Endothelial cell of umbilical vein (primary cell): Measurements from ENCODE around the gene LRR1. TPM values are rescaled to one million over a fixed set of nuclear protein-coding genes. Genes with fewer than 3 reads are reported as not detected.
A peak's percentile ranks its signal among the peaks of the same experiment; 100 is the strongest.

Source experiments
- BruUV-seq: library from RNA; stranded (reverse); fragments of 400-500 nt; replicated peaks from 2 replicates; lab custom pipeline; 2021; lab: Mats Ljungman, UMichigan
- CTCF ChIA-PET: fragments of 300-600, 350-600 bp; sonication (Branson Sonifier 250); formaldehyde crosslinking; loops from one replicate; lab custom pipeline; 2021; ENCODE audit warnings: antibody characterized with exemption, inconsistent platforms; lab: Charles Lee
- POLR2A ChIA-PET: fragments of 300-600, 350-600 bp; sonication (Branson Sonifier 250); formaldehyde crosslinking; loops from one replicate; lab custom pipeline; 2021; ENCODE audit warnings: antibody characterized with exemption, inconsistent platforms; lab: Charles Lee
- DNase-seq: peaks from one replicate; pipeline ENCODE4 v3.0.0-alpha.2; 2011; ENCODE audit warnings: low read depth, low spot score
- FAIRE-seq: peaks from 2 replicates; lab custom pipeline; 2011; peaks lifted over from hg19 to GRCh38; lab: Jason Lieb, UNC
- H2AFZ ChIP-seq: 2 replicates; pipeline ENCODE4 v1.6.0; 2012; ENCODE audit warnings: low read depth, low read length, control low read depth, inconsistent platforms
- H3K27ac ChIP-seq: 2 replicates; pipeline ENCODE4 v1.5.1; 2011; ENCODE audit warnings: low read depth, mild to moderate bottlenecking, control low read depth, low read length, moderate library complexity; ENCODE audit not compliant: insufficient read depth
- H3K27me3 ChIP-seq, 2 experiments: 2 replicates each; pipeline versions ENCODE4 v1.6.0 to v1.6.1; 2011; ENCODE audit warnings: low read length in 2 of 2, mixed read lengths in 1 of 2; ENCODE audit not compliant: control insufficient read depth in 2 of 2, insufficient read depth in 2 of 2
- H3K36me3 ChIP-seq, 2 experiments: 2 replicates in 1 of 2; 3 replicates in 1 of 2; pipeline ENCODE4 v1.5.1; 2011; ENCODE audit warnings: low read length in 2 of 2, mild to moderate bottlenecking in 1 of 2, moderate library complexity in 1 of 2; ENCODE audit not compliant: control insufficient read depth in 2 of 2, insufficient read depth in 2 of 2; ENCODE audit errors: extremely low read depth in 1 of 2
- H3K4me1 ChIP-seq: 3 replicates; pipeline ENCODE4 v1.5.1; 2011; ENCODE audit warnings: mild to moderate bottlenecking, low read length; ENCODE audit not compliant: control insufficient read depth, insufficient read depth; ENCODE audit errors: extremely low read depth
- H3K4me2 ChIP-seq: 2 replicates; pipeline ENCODE4 v1.6.1; 2011; ENCODE audit warnings: low read length, control low read depth, mixed read lengths; ENCODE audit not compliant: insufficient read depth
- H3K4me3 ChIP-seq, 3 experiments: fragments of 200-600 bp in 1 of 3; sonication (generic), shearing (Covaris generic) in 1 of 3; replicated peaks in 1 of 3; 2 replicates each; pipeline ENCODE4 v1.5.1; 2011 to 2016; ENCODE audit warnings: control low read depth in 3 of 3, low read length in 3 of 3, mild to moderate bottlenecking in 2 of 3, inconsistent platforms in 1 of 3, low read depth in 1 of 3, moderate library complexity in 1 of 3; ENCODE audit not compliant: insufficient read depth in 1 of 3
- H3K79me2 ChIP-seq: 2 replicates; pipeline ENCODE4 v1.6.0; 2012; ENCODE audit warnings: low read length, inconsistent platforms; ENCODE audit not compliant: control insufficient read depth, insufficient read depth
- H3K9ac ChIP-seq: replicated peaks from 2 replicates; pipeline ENCODE3; 2011; ENCODE audit warnings: low read length, control low read depth; ENCODE audit not compliant: insufficient read depth; ENCODE audit errors: extremely low read depth
- H3K9me1 ChIP-seq: replicated peaks from 3 replicates; pipeline ENCODE4 v1.6.0; 2011; ENCODE audit warnings: mild to moderate bottlenecking, low read length; ENCODE audit not compliant: control insufficient read depth, insufficient read depth; ENCODE audit errors: extremely low read depth
- H3K9me3 ChIP-seq: replicated peaks from 2 replicates; pipeline ENCODE4 v1.5.1; 2012; ENCODE audit warnings: low read length, inconsistent platforms; ENCODE audit not compliant: control insufficient read depth, insufficient read depth
- H4K20me1 ChIP-seq: replicated peaks from 2 replicates; pipeline ENCODE3; 2011; ENCODE audit warnings: mild to moderate bottlenecking, low read length; ENCODE audit not compliant: control insufficient read depth, insufficient read depth; ENCODE audit errors: extremely low read depth
- EZH2 ChIP-seq: IDR thresholded peaks from 2 replicates; pipeline ENCODE4 v1.6.1; 2012; ENCODE audit warnings: borderline replicate concordance, low read depth, mild to moderate bottlenecking, moderate library complexity, low read length, inconsistent platforms; ENCODE audit not compliant: severe bottlenecking
- JUN ChIP-seq: IDR thresholded peaks from 2 replicates; pipeline ENCODE4 v1.6.1; 2011; ENCODE audit warnings: borderline replicate concordance, low read depth; ENCODE audit not compliant: insufficient read length, insufficient read depth
- POLR2A ChIP-seq: IDR thresholded peaks from 2 replicates; pipeline ENCODE4 v1.6.1; 2012; ENCODE audit warnings: low read depth, mild to moderate bottlenecking, control low read depth, low read length
- POLR2AphosphoS5 ChIP-seq: IDR thresholded peaks from 2 replicates; pipeline ENCODE4 v1.6.1; 2012; ENCODE audit warnings: low read depth, mild to moderate bottlenecking, control low read depth, low read length, moderate library complexity; ENCODE audit not compliant: insufficient read depth
- dilution Hi-C: fragments of 300-500 bp; cut with MboI; formaldehyde crosslinking; loops from one replicate; pipeline ENCODE4 v1.15.0; 2019; ENCODE audit warnings: low sequenced_read_pairs; ENCODE audit not compliant: extremely low pct_ligation_motif_present
- intact Hi-C: fragments of 100-400 bp; cut with micrococcal nuclease; formaldehyde crosslinking; loops from one replicate; pipeline ENCODE4 v1.10.0; 2022
- polyA plus RNA-seq, 4 experiments: library from polyadenylated mRNA; depleted of rRNA in 3 of 4; stranded (reverse) in 3 of 4; unstranded in 1 of 4; fragments of >200 nt; gene quantifications; 2 replicates each; pipeline versions ENCODE4 v1.2.1 to v1.2.3, GENCODE V29; 2011 to 2012; ENCODE audit warnings: missing spikeins in 1 of 4
- total RNA-seq: library from RNA; stranded (reverse); gene quantifications from 2 replicates; pipeline ENCODE4 v1.2.3, GENCODE V29; 2021
- TF ChIP-seq, protein P1 (sequence below), 2 donors: IDR thresholded peaks; 1 replicate in 1 of 2; 2 replicates in 1 of 2; pipeline ENCODE4 v1.5.1; 2011; ENCODE audit warnings: low read length in 2 of 2, mild to moderate bottlenecking in 2 of 2, moderate library complexity in 2 of 2, control low read depth in 1 of 2, inconsistent platforms in 1 of 2, low read depth in 1 of 2; ENCODE audit not compliant: insufficient read depth in 1 of 2; ENCODE audit errors: extremely low read depth in 1 of 2

The LRR1 gene
- total and polyA plus RNA-seq, 2 donors (not counting 3 experiments of a cell fraction or from before 2014, with no cell fraction given), result 17.7 to 30.9 TPM

DNA sequence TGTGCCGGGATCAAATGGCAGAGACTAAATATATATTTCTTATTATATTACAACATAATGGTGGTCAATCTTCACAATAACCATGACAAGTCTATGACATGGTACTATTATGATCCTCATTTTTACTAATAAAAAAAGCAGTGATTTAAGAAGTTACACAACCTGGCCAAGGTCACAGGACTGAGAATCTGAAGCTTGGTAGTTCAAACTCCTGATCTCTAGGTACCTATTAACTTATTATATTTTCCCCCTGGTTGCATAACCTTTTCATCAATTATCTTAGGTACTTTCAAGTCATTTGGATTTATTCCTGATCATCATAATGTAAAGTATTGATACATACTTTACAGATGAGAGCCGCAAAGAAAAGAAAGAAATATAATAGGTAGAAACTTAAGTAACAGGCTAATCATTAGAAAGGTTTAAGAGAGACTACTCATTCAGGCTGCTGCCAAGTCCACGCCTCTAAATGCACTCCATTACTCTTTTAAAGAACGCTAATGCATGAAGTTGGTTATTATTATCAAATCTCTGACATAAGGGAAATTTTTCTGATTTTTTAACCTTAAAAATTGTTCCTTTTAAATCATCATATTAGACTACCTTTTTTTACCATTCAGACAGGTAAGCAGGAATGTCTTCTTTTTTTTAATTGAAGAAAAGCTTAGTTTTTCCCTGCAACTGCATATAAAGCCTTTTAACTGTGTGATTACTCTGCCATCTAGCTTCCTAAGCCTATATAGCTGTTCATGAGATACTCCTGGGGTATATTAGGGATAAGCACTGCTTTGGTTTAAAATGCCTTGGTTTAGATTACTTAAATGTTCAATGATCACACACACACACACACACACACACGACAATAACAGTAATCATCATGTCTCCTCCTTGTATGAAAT is 48.2 kb upstream of the LRR1 start:
- Histone ChIP-seq H3K9me3 (no peaks in the 10 kb centered on the region), H3K27me3 (peaks cover 0 to 2% of the 10 kb centered on the region in 2 experiments), H3K4me2 (no peak overlapping the region), H3K4me1 (no peaks in the 10 kb centered on the region), H2AFZ (no peak overlapping the region), H3K27ac (no peak overlapping the region), H4K20me1 (no peaks in the 10 kb centered on the region), H3K79me2 (no peaks in the 10 kb centered on the region), H3K9ac (no peak overlapping the region), H3K4me3 (no peak overlapping the region), H3K36me3 (no peaks in the 10 kb centered on the region), H3K9me1 (no peaks in the 10 kb centered on the region)
- CTCF ChIA-PET, result interaction anchor here (0.7 to 6.1 kb wide), 8 partner anchors 11 to 1635 kb away, joined by 3 to 119 read pairs (median 4); no protein-coding TSS in a partner anchor
- peak; percentile 31 for DNase-seq
- intact Hi-C loops, result loop anchor here (1.0 kb wide), 1 partner anchor 89 kb away; no protein-coding TSS in a partner anchor
- TF ChIP-seq EZH2, result no peak
- no peak for TF ChIP-seq POLR2AphosphoS5
- TF ChIP-seq POLR2A, result no peak
- TF ChIP-seq, protein P1, sequence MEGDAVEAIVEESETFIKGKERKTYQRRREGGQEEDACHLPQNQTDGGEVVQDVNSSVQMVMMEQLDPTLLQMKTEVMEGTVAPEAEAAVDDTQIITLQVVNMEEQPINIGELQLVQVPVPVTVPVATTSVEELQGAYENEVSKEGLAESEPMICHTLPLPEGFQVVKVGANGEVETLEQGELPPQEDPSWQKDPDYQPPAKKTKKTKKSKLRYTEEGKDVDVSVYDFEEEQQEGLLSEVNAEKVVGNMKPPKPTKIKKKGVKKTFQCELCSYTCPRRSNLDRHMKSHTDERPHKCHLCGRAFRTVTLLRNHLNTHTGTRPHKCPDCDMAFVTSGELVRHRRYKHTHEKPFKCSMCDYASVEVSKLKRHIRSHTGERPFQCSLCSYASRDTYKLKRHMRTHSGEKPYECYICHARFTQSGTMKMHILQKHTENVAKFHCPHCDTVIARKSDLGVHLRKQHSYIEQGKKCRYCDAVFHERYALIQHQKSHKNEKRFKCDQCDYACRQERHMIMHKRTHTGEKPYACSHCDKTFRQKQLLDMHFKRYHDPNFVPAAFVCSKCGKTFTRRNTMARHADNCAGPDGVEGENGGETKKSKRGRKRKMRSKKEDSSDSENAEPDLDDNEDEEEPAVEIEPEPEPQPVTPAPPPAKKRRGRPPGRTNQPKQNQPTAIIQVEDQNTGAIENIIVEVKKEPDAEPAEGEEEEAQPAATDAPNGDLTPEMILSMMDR (IDR thresholded peaks at IDR 0.05; ENCODE audit: extremely low read depth in 1 of 2, insufficient read depth in 1 of 2, low read depth in 1 of 2, low read length in 2 of 2), result peak in 1 of 2 donors; percentile 8
- TF ChIP-seq JUN, result no peak
- FAIRE-seq, result no peak
- BruUV-seq, result no TSS peak
- dilution Hi-C loops, result no loop called here
- POLR2A ChIA-PET, result no interaction called here
